ENCODE measurements around the gene UBE2U.

Gene UBE2U

DNA sequence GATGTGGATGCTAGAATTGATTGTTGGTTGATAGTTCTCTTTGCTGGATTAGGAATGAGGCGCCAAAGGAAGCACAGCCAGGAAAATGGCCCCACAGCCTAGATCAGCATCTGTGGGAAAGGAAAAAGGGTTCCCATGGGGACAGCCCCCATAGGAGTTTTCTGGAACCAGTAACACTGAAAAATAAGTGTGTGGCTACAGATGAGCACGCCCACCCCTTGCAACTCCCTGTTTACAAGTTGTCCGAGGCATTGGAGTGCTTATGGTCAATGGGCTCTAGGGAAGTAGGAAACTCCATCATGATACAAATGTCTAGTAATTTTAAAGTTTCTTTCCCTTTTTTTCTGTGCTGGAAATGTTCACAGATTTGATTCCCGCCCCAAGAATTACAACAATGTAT, 23.8 kb upstream of the UBE2U start:
- peaks cover 18% of the 10 kb centered on the region for H3K27me3 Mint-ChIP-seq
- H3K27ac Mint-ChIP-seq: no peak overlapping the region
- H3K4me1 Mint-ChIP-seq (ENCODE audit: low read depth): peaks cover 5% of the 10 kb centered on the region
- H3K36me3 Mint-ChIP-seq (ENCODE audit: low read depth): no peaks in the 10 kb centered on the region
- H3K9me3 Mint-ChIP-seq: no peaks in the 10 kb centered on the region
- no peak overlapping the region for H3K4me3 Mint-ChIP-seq

DNA sequence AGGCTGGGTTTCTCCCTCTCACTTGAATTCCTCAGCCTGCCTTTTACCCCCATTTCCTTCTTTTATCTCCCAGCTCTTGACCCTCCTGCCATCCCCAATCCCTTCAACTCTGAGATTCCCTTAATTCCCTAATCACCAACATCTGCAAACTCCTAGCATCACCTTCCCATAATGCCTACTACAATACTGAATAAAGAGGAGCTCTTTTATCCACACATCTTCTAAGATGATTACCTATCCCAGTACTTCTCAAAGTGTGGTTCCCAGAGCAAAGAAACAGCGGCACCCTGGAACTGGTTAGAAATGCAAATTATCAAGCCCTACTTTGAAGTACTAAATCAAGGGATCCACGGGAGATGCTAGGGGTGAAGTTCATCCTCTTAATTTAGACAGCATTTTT, 21.2 kb upstream of the UBE2U start:
- no peaks in the 10 kb centered on the region for H3K9me3 Mint-ChIP-seq
- no peak overlapping the region for H3K4me3 Mint-ChIP-seq
- no peak overlapping the region for H3K27ac Mint-ChIP-seq
- peaks cover 8% of the 10 kb centered on the region for H3K27me3 Mint-ChIP-seq
- H3K4me1 Mint-ChIP-seq (ENCODE audit: low read depth): peaks cover 5% of the 10 kb centered on the region
- no peaks in the 10 kb centered on the region for H3K36me3 Mint-ChIP-seq (ENCODE audit: low read depth)

DNA sequence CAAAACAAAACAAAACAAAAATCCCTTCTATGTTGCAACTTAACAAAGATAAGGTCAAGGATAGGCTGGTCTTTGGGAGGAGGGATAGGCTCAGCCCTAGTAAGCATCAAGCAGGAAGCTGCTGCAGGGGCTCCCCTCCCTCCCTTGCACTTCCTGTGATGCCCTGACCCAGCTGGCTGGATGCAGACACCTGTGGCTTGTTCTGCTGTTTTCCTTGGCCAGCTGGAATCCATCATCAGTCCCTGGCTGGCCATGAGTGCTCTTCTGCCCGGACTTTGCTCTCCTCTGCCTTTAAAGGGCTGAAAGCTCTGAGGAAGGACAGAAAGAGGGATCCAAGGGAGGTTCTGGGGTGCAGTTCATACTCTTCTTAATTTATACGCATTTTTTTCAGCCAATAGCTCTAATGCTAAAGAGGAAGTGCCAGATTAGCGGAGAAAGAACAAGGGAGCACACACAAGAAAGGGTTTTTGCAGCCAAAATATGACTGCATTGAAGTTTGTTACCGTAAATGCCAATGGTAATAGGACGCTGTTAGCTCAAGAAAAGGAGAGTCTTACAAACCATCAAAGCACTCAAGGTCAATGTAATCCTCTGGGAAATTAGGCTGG, 19.9 kb upstream of the UBE2U start:
- Mint-ChIP-seq H3K27ac (no peak overlapping the region), H3K27me3 (peaks cover 8% of the 10 kb centered on the region), H3K9me3 (no peaks in the 10 kb centered on the region), H3K36me3 (ENCODE audit: low read depth) (no peaks in the 10 kb centered on the region), H3K4me1 (ENCODE audit: low read depth) (peaks cover 5% of the 10 kb centered on the region), H3K4me3 (no peak overlapping the region)

DNA sequence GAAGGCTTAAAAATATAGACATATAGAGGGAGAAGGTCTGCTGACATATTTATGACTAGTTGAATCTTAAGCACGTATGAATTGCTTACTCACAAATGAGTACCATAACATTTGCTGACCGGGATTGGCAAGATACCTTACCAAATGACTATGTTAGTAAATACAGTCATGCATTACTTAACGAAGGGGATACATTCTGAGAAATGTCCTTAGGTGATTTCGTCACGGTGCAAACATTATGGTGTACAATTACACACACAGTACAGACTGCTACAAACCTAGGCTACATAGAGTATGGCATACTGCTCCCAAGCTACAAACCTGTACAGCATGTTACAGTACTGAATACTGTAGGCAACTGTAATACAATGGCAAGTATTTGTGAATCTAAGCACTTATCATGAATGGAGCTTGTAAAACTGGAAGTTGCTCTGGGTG, 19.4 kb upstream of the UBE2U start:
- Mint-ChIP-seq H3K27ac (no peak overlapping the region), H3K27me3 (peaks cover 8% of the 10 kb centered on the region), H3K4me1 (ENCODE audit: low read depth) (peaks cover 5% of the 10 kb centered on the region), H3K36me3 (ENCODE audit: low read depth) (no peaks in the 10 kb centered on the region), H3K9me3 (no peaks in the 10 kb centered on the region), H3K4me3 (no peak overlapping the region)

DNA sequence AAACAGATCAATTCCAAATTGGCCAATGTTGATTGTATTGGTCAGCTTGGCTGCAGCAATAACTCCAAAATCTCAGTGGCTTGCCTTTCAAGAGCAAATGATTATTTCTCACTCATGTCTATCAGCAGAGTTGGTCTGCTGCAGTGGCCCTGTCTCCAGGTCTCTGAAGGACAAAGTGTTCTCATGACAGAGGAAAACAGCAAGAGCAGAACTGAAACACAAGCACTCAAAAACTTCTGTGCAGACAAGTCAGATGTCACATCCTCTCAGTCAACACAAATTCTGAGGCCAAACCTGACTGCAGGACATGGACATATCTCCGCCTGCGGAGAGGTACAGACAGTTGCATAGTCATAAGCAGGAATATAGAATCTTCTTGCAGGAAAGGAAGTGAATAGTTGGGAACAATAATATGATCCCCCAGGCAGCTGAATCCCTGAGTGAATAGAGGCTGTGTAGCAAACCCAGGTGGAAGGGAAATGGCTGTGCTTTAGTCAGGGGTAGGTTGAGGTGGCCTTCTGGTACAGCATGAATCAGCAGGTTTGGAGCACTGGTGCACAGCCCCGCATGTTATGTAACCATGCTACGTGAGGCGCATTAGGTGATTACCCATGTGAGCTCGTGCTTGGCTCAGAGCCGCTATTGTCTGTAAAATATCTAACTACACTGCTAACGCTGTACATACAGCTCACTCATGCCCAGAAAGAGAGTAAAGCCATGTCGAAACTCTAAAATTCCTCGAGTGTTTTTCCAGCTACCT, 17.1 kb upstream of the UBE2U start:
- Mint-ChIP-seq H3K9me3 (no peaks in the 10 kb centered on the region), H3K27me3 (peaks cover 5% of the 10 kb centered on the region), H3K36me3 (ENCODE audit: low read depth) (no peaks in the 10 kb centered on the region), H3K27ac (no peak overlapping the region), H3K4me3 (no peak overlapping the region), H3K4me1 (ENCODE audit: low read depth) (peaks cover 5% of the 10 kb centered on the region)

DNA sequence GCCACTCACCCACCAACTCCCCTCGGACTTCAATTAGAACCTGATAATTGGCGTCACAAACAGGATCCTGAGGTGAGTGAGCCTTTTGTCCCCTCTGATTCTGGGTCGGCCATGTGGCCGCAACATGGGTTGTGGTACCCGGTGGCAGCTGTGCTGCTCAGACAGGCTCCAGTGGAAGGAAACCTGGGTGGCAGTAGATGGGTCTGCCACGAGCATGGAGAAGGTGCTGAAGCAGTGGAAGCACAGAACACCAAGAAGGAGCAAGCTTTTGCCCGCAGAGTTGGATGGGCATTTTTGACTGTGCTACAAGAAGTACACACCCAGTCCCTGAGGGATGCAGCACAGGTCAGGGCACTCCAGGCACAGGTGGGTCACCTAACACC, 16.5 kb upstream of the UBE2U start:
- Mint-ChIP-seq H3K4me1 (ENCODE audit: low read depth) (peaks cover 5% of the 10 kb centered on the region), H3K27me3 (peaks cover 5% of the 10 kb centered on the region), H3K4me3 (no peak overlapping the region), H3K27ac (no peak overlapping the region), H3K36me3 (ENCODE audit: low read depth) (no peaks in the 10 kb centered on the region), H3K9me3 (no peaks in the 10 kb centered on the region)

DNA sequence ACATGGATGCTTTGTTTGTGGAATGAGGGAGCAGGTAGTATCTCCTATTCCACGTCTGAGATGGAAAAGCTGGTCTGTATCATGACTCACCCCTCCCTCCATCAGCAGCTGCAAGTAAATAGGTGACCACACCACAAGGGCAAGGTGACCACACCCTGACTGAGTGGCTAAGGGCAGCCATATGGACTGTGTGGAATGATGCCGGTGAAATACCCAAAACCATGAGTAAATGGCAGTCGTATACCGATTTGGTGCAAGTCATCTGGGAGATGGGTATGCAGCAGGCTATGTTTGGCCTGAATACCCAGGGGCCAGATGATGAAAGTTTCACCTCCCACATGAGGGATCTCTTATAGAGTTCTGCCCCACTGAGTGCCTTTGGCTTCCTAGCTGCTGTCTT, 15.8 kb upstream of the UBE2U start:
- Mint-ChIP-seq H3K4me3 (no peak overlapping the region), H3K36me3 (ENCODE audit: low read depth) (no peaks in the 10 kb centered on the region), H3K4me1 (ENCODE audit: low read depth) (peaks cover 5% of the 10 kb centered on the region), H3K27ac (no peak overlapping the region), H3K27me3 (no peaks in the 10 kb centered on the region), H3K9me3 (no peaks in the 10 kb centered on the region)

DNA sequence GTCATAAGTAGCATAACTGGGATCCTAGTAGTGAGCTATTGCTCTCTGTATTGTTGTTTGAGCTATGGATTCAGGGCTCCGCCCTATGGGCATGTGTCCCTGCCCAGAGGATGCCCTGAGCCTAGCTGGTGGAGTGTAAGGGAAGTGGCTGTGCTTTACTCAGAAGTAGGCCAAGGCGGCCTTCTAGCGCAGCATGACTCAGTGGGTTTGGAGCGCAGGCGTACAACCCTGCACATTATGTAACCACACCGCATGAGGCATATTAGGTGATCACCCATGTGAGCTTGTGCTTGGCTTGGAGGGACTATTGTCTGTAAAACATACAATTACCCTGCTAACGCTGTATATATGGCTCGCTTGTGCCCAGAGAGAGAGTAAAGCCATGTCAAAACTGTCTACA, 11.1 kb upstream of the UBE2U start:
- H3K36me3 Mint-ChIP-seq (ENCODE audit: low read depth): no peaks in the 10 kb centered on the region

DNA sequence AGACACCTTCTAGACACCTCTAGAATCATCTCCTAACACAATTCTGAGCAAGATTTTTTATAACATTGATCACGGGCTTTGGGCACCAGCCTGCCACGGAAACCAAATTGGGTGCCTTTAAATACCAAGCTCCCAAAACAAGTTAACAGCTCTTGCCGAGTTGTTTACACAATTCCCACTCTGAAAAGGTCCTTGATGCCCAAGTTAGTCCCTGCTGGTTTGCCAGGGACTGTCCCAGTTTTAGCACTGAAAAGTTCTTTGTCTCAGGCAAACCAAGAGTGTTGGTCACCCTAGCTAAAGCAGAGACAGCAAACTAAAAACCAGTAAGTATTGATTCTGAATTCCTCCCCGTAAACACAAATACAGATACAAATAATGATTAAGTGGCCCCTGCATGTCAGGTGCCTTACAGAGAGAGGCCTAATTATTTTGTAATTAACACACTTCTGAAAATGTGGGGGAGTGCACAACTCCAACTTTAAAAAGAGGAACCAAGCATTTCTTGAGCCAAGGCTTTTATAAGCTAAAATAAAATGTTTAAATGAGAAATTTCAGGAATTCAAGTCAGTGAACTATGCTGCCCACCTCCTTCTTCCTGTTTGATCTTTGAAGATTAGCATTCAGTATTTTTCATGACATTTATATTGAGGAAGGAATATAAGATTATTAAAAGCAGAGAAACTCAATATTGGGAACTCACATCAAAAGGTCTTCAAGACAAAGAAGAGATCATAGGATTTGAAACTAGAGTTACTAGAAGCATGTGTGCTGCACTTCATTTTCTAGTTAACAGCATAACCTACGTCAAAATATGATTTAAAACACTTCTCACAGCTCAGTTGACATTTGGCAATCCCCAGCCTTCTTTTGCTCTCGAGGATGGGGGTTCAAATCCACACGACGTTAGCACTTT, 9.0 kb upstream of the UBE2U start:
- Mint-ChIP-seq H3K4me3 (no peak overlapping the region), H3K9me3 (no peaks in the 10 kb centered on the region), H3K4me1 (ENCODE audit: low read depth) (peaks cover 6% of the 10 kb centered on the region), H3K36me3 (ENCODE audit: low read depth) (no peaks in the 10 kb centered on the region), H3K27ac (no peak overlapping the region), H3K27me3 (no peaks in the 10 kb centered on the region)

More for the DNA sequence above, 11.1 kb upstream of the UBE2U start:
- Mint-ChIP-seq H3K27me3 (no peaks in the 10 kb centered on the region), H3K27ac (no peak overlapping the region), H3K4me1 (ENCODE audit: low read depth) (no peaks in the 10 kb centered on the region), H3K9me3 (no peaks in the 10 kb centered on the region), H3K4me3 (no peak overlapping the region)

DNA sequence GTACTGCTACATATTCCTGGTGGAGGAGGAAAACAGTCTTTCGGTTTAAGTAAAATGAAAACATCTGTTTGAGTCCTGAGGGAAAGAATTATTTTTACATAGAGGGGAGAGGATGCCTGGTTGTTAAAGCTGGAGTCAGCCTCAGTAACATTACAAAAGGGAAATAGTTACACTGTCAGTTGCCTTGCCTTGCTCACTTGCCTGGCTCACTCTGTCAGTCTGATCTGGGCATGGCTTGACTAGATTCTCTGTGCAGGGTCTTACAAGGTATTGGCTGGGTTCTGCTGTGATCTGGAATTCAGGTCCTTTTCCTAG, 8.4 kb upstream of the UBE2U start:
- Mint-ChIP-seq H3K27me3 (no peaks in the 10 kb centered on the region), H3K4me1 (ENCODE audit: low read depth) (peaks cover 7% of the 10 kb centered on the region), H3K36me3 (ENCODE audit: low read depth) (no peaks in the 10 kb centered on the region), H3K27ac (no peak overlapping the region), H3K9me3 (no peaks in the 10 kb centered on the region), H3K4me3 (no peak overlapping the region)

DNA sequence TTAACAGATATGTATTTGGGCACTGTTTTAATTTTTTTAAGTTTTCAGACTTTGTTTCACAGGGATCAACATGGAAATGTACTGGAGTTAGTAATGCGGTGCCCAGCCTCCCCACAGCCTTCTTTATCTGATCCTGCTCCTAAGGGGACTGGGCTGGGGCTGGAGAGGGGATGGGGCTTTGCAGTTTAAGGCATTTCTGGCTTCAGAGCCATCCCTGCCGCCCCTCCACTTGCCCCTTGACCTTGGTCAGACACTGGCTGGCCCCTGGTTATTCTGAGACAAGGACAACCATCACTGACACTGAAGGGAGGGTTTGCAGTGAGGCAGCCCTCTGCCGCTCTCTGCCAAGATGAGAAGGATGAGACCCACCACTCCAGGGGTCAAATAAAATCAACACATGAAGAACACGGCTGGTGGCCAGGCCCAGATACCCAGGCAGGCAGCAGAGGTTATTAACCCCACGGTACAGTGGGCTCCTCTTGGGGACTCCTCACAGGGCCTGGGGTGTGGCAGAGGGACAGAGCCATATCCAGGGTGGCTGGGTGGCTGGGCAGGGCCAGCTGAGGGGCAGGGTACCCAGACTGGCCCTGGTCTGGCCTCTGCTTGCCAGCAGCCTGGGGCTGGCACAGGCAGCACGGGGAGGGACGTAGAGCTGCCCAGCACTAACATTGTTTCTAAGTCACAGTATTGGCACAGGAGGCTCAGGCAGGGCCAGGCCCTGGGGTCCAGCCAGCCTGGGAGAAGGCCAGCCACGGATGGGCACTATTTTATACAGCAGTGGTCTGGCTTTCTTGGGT, 7.2 kb upstream of the UBE2U start:
- H3K36me3 Mint-ChIP-seq (ENCODE audit: low read depth): no peaks in the 10 kb centered on the region
- no peaks in the 10 kb centered on the region for H3K9me3 Mint-ChIP-seq
- H3K27me3 Mint-ChIP-seq: no peaks in the 10 kb centered on the region
- H3K4me1 Mint-ChIP-seq (ENCODE audit: low read depth): peaks cover 7% of the 10 kb centered on the region
- no peak overlapping the region for H3K27ac Mint-ChIP-seq
- H3K4me3 Mint-ChIP-seq: no peak overlapping the region

DNA sequence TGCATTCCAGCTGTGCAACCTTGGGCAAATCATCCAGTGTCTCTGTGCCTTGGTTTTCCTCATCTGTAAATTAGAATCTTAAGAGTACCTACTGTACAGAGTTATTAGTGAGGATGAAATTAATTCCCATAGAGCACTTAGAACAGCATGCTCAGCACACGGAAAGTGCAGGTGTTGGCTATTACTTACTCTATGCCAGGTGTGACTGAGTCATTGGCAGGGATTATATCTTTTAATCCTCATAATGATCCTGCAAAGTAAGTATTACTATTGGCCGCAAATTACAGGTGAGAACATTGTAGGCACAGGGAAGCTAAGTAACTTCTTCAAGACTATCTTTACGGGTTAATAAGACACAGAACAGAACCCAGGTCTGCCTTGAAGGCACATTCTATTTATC, 6.3 kb upstream of the UBE2U start:
- Mint-ChIP-seq H3K9me3 (no peaks in the 10 kb centered on the region), H3K36me3 (ENCODE audit: low read depth) (no peaks in the 10 kb centered on the region), H3K4me1 (ENCODE audit: low read depth) (peaks cover 7% of the 10 kb centered on the region), H3K27me3 (no peaks in the 10 kb centered on the region), H3K27ac (no peak overlapping the region), H3K4me3 (no peak overlapping the region)

DNA sequence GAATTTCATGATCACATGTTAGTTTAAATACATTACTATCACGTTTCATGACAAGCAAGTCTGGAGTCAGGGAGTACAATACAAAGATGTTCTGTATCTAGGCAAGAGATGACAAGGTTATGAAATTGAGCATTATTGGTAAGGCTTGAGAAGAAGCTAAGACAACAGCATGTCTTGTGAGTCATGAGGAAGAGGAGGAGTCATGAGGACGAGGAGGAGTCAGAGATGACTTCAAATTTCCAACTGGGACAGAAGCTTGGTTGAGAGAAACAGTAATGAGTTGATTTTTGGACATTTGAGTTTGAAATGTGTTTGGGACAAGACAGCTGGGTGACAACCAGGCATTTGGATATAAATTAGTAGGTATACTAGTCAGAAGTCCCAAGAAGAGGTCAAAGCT, 4.3 kb upstream of the UBE2U start:
- Mint-ChIP-seq H3K4me1 (ENCODE audit: low read depth) (peaks cover 7% of the 10 kb centered on the region), H3K9me3 (no peaks in the 10 kb centered on the region), H3K36me3 (ENCODE audit: low read depth) (no peaks in the 10 kb centered on the region), H3K27me3 (peaks cover 10% of the 10 kb centered on the region), H3K4me3 (no peak overlapping the region), H3K27ac (no peak overlapping the region)

DNA sequence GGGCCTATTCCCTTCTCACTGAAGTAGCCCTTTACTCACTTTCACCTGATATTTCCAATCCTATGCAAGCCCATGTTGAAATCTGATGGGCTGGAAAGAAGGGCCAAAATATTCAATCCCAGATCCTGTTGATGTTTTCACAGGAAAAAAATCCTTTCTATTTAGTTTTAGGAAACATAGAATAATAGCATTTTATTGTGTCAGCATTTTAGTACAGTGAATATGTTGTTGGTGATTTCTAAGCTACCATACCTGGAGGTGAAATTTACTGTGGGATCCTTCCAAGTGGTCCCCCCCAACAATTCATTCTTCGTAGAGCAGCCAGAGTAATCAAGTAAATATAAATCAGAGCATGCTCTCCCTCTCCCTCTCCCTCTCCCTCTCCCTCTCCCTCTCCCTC, 3.4 kb upstream of the UBE2U start:
- H3K9me3 Mint-ChIP-seq: no peaks in the 10 kb centered on the region

DNA sequence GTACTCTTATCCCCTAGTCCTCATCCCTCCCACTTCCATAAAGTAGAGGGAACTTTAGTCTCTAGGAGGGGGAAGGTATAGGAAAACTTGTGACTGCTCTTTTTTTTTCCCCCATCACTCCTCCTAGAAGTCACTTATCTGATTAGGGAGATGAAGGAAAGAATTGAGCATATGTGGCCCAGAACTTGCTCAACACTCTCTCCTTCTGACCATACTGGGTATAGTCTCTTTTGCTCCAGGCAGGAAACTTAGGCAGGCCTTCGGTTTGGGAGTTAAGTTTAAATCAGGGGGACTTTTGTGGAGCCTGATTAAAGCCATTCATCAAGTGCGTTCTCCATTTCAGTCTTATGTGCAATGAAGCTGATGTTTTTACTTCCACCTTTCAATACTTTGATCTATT, 5.8 kb downstream of the UBE2U start:
- Mint-ChIP-seq H3K4me1 (ENCODE audit: low read depth) (no peaks in the 10 kb centered on the region), H3K36me3 (ENCODE audit: low read depth) (no peaks in the 10 kb centered on the region), H3K27me3 (peaks cover 36% of the 10 kb centered on the region), H3K4me3 (no peak overlapping the region), H3K27ac (no peak overlapping the region), H3K9me3 (no peaks in the 10 kb centered on the region)

More for the DNA sequence above, 3.4 kb upstream of the UBE2U start:
- Mint-ChIP-seq H3K27ac (no peak overlapping the region), H3K27me3 (peaks cover 10% of the 10 kb centered on the region), H3K4me3 (no peak overlapping the region), H3K4me1 (ENCODE audit: low read depth) (peaks cover 7% of the 10 kb centered on the region), H3K36me3 (ENCODE audit: low read depth) (no peaks in the 10 kb centered on the region)

Data from stimulated activated naive CD8-positive, alpha-beta T cell treated with anti-CD3 and anti-CD28 coated beads, Interleukin-15, Interleukin-2, amounts not matched to agents 100 ng/mL and 50 ng/mL, for 24 hours (primary cell).